HTERT RPE-1 (cell line): ENCODE measurements around the gene AGMAT.

Experiments
- in situ Hi-C: fragments of 300-500 bp; cut with MboI; formaldehyde crosslinking; loops from 4 replicates; pipeline ENCODE4 v1.14.3; 2020; ENCODE audit warnings: low sequenced_read_pairs

AGMAT gene

GRCh38 chr1:15584489-15585363, at the start of gene AGMAT:
Gene AGMAT, minus strand, starts transcription at chr1:15585051. Its CDS starts 84 bp downstream, at chr1:15584967.
- in situ Hi-C loops: no loop called here

DNA sequence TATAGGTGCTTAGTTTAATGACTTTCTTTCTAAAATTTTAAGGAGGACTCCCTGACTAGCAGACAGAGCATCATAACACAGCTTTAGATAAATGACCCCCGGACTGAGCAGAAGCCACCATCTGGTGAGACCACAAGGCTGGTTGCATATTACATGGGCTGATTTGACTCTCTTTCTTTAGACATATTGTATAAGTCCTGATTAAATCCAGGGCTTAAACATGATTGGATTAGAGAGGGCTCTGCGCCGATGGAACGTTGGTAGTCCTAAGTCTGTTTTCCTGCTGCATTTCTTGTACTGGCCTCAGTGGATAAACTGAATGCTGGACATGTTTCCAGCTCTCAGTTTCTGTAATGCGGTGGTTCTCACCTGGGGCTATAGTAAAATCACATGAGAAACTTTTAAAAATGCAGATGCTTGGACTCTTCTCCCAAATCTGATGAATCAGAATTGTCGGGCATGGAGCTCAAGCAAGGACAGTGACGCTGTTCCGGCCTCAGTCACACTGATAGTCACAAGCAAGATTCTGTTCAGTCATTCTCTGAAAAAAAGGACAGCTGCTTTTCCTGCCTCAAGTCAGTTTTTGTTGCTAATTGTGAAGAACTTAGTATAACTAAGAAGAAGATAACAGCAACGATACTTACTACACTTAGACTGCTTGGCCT, 49.0 kb upstream of the AGMAT start:
- in situ Hi-C loops: no loop called here

DNA sequence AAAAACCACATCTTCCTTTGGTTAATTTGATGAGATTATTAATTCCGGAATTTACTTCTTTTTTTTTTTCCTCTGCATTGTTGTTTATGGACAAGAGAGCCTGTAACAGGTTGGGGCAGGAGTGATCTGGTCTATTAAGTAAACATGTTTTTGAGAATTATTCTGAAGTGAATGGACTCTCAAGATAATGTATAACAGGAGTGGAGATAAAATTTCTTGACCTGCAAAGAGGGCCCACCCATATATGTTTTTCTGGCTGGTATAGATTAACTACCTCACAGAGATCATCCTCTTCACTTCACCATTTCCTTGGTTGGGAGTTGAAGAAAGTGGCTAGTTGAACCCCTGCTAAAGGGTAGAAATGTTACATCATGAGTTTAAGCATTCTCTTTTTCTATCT, 43.2 kb upstream of the AGMAT start:
- in situ Hi-C loops: no loop called here

DNA sequence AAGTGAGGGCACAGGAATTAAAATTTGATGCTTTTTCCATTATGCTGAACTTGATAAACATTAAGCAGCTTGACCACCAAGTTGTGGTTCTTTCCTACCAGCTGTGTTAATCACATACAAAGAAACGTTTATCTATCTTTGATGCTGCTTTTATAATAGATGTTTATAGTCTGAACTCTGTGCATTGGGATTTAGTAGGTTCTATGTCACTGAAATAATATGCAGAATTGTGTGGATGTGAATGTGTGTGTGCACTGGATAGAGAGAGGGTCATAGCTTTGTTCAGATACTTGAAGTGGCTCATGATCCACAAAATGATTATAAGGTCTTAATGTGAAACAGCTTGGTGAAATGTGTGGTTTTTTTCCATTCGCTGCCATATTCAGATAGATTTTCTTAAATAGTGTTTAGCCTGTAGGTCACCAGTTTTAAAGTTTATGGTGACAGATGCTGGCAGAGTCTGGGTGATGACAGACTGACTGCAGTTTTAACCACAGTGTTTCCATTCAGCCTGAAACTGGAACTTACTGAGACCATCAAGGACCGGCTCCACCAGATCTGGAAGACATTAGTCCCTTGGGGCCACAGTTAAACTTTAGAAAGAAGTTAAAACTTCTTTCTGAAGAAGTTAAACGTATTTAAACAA, 42.6 kb upstream of the AGMAT start:
- in situ Hi-C loops: no loop called here

- in situ Hi-C loops: no loop called here
These were observed 41.6 kb upstream of the AGMAT start for GRCh38 chr1:15626269-15626950.

- in situ Hi-C loops: no loop called here
These were observed 40.4 kb upstream of the AGMAT start for GRCh38 chr1:15625056-15625917.

DNA sequence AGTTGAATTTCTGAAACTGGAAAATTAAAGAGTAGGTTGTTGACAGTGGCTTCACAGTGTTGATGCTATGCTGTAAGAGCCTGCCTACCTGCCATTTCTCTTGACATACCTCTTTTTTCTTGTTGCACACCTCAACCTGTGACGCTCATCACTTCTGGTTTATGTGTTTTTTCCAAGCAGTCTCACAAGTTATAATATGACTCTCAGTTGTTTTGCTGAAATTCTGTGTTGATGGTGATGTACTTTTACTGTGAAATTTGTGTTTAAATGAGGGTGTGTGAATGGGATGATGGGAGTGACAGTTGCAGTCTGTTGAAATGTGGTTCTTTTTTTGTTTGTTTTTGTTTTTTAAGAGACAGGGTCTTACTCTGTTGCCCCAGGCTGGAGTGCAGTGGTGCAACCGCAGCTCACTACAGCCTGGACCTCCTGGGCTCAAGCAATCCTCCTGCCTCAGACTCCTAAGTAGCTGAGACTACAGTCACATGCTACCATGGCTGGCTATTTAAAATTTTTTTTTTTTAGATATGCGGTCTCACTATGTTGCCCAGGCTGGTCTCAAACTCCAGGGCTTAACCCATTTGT, 39.4 kb upstream of the AGMAT start:
- in situ Hi-C loops: no loop called here

DNA sequence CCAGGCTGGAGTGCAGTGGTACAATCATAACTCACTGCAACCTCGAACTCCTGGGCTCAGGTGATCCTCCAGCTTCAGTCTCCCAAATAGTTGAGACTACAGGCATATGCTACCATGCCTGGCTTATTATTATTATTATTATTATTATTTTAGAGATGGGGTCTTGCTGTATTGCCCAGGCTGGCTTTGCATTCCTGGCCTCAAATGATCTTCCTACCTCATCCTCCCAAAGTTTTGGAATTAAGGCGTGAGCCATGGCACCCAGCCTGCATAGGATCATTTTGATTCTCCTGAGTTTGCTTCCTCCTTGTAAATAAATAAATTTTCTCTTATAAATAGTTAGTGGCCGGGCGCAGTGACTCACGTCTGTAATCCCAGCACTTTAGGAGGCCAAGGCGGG, 38.6 kb upstream of the AGMAT start:
- in situ Hi-C loops: no loop called here

- in situ Hi-C loops: no loop called here
These were observed 38.0 kb upstream of the AGMAT start for GRCh38 chr1:15622712-15623373.

GRCh38 chr1:15621975-15622374, 37.1 kb upstream of the AGMAT start:
- in situ Hi-C loops: no loop called here

DNA sequence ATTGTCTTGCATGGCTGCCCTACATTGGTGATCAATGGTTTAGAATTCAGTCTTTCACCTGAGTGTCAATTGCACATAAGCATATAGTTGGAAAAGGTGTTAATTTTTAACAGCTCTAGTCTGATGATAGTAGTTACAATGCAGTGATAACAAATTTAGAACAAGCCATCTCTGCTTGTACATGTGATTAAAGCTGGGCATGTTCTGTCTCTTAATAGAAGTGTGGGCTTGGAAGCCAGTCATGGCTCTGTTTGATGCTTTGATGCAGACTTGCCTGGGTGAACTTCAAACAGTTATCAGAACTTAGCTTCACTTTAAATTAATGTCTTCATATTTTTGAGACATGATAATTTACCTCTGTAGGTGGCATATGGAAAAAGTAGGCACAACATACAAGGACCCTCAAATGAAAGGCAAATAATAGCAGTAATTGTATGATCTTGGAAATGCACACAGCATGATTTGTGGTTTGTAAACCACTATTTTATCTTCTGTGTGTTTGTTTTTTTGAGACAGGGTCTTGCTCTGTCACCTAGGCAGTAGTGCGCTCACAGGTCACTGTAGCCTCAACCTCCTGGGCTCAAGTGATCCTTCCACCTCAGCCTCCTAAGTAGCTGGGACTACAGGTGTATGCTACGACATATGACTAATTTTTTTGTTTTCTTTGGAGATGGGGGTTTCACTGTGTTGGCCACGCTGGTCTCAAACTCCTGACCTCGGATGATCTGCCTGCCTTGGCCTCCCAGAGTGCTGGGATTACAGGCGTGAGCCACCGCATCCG, 36.2 kb upstream of the AGMAT start:
- in situ Hi-C loops: no loop called here

DNA sequence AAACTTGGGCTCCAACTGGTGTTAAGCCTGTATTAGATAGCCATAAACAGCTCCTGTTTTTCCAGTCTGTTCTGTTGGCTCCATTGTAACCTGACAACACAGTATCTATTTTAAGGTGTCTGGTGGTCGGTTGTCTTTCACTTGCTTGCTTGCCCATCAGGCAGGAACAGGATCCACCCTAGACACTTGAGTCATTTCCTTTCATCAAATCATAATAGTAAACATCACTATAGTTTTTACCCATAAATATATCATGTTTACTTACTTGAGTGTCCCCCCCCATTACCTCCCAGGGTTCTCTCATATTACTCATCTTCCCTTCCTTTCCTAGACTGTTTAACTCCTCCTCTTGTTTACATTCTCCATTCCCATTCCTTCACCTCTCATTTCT, 35.3 kb upstream of the AGMAT start:
- in situ Hi-C loops: no loop called here

DNA sequence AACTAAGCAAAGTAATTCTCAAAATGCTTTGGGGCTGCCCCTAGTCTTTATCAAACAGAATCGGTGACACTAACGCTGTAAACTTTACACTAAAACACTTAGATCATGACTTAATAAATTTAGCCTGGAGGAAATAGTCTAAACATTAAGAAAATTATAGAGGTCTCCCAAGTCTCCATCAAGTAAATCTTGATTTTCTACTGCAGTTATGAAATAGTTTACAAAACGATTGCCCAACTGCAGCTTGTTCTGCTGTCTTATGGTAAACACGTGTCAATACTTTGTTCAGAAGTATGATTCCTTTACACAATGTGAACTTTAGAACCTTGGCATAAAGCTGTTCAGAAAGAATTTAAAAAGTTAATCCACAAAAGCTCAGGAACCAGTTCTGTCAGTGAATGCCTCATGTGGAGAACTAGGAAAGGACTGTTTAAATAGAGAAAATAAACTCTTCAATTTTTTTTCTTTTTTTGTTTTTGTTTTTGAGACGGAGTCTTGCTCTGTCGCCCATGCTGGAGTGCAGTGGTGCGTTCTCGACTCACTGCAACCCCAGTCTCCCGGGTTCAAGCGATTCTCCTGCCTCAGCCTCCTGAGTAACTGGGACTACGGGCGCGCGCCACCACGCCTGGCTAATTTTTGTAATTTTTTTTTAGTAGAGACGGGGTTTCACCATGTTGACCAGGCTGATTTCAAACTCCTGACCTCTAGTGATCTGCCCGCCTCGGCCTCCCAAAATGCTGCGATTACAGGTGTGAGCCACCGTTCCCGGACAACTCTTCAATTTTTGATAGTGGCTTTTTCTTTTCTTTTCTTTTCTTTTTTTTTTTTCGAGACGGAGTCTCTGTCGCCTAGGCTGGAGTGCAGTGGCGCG, 34.0 kb upstream of the AGMAT start:
- in situ Hi-C loops: no loop called here

DNA sequence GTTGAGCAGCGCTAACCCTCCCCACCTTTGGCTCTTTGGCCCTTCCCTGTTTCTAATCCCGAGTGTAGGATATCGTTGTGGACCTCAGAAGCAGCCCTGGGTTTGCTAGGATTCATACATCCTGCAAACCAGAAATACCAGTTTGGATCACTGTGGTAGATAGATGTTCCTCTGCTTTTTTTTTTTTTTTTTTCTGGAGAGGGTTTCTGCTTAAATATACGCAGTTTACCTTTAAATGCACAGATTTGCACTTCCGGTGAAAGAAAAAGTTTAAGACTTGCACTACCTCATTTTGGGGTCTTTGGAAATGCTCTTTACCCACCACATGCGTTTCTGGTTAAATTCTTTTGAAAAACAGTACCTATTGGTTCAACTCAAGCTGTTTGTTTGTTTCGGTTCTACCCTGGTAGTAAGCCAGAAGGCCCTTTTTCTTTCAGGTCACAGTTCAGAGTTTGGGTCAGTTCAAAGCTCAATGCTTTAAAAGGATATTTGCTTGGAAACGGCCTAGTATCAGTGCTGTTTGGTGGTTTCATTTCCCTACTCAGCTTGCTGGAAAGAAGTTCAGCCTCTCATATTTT, 33.3 kb upstream of the AGMAT start:
- in situ Hi-C loops: no loop called here

DNA sequence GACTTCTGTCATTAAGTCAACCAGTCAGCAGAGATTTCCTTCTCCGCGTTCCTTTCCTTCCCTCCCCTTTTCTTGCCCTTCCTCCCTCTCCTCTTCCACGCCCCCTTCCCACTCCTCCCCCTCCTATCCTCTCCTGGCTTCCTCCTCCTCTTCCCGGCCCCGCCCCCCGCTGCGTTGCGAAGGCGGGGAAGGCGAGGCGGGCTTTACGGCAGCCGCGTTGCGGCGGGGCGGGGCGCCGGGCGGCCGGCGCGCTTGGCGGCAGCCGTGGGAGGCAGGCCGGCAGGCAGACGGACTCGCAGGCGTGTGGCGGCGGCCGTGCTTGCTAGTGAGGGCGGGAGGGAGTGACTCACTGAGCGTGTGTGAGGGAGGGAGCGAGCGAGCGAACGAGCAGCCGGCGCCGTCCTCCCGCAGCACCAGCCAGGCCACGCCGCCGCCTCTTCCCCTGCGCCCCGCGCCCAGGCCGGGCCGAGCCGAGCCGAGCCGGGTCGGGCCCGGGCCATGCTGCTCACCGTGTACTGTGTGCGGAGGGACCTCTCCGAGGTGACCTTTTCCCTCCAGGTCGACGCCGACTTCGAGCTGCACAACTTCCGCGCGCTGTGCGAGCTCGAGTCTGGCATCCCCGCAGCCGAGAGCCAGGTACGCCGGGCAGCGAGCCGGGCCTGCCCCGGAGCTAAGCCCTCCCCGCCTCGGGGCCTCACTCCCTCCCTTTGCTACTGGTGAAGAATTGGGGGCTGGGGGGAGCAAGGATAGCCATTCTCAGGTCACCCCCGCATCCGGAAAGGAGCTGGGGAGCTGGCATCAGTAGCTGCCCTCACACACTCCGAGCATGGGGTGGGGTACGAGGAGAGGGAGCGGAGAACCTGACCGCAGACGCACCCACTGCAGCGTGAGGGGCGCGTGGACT, 32.6 kb upstream of the AGMAT start, which contains the start of gene DDI2:
Gene DDI2, plus strand, starts transcription at position 286 of the 904 bp plus-strand sequence. Its CDS starts 213 bp downstream, at position 499.
- in situ Hi-C loops: no loop called here
